T-helper 2 cell (primary cell): Measurements from ENCODE around the gene KRT37.
"Not testable (repeated sequence)": the region's sequence is repeated elsewhere in the genome, so short reads cannot be mapped to it uniquely, and the experiment has no call there.

ENCODE experiments used
- DNase-seq, 5 experiments: peaks; one replicate each; pipeline versions ENCODE4 v3.0.0 to v3.0.0-alpha.2; 2012 to 2022

The KRT37 gene

DNA sequence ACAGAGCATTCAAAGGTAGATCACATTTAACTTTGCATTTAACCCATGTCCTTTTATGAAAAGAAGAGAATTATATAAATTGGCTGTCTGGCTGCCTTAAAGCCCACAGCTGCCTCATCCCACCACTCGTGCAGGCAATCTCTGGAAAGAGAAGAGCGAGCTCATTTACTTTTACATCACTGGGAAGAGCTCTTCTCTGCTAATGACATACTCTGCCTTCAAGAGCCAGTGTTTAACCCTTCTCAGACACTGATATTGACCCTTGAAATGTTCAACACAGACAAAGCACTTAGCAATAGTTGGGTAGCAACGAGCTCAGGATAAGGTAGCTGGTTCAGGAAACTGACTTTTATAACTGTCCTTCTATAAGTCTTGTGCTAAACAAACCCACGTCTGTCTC, 9.6 kb upstream of the KRT37 start:
- DNase-seq, result no peak

DNA sequence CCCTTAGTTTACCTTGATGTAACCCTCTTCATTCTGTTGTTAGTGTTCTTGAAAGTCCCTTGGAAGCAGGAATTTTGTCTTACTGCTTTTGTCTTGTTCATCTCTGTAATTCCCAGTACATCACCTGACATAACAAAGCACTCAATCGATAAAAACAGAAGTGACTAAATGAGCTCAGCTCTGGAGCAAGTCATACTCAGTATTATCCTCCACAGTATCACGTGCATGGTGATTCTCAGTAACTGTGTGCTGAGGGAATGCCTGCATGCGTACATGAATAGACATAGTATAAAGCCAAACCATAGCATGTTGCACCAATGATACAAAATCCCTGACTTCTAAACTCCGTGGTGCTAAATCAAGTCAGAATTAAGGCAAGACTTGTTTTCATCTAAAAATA, 9.2 kb upstream of the KRT37 start:
- DNase-seq, result no peak

DNA sequence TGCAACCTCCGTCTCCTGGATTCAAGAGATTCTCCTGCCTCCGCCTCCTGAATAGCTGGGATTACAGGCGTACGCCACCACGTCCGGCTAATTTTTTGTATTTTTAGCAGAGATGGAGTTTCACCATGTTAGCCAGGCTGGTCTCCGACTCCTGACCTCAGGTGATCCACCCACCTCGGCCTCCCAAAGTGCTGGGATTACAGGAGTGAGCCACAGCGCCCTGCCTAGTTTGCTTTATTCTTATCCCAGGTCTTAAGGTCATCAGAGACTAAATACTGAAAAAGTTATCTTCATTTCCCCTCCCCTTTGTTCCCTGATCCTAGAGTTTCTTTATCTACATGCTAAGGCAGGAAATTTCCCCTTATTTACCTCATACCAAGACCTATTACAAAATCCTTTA, 6.0 kb upstream of the KRT37 start:
- not testable (repeated sequence) for DNase-seq

DNA sequence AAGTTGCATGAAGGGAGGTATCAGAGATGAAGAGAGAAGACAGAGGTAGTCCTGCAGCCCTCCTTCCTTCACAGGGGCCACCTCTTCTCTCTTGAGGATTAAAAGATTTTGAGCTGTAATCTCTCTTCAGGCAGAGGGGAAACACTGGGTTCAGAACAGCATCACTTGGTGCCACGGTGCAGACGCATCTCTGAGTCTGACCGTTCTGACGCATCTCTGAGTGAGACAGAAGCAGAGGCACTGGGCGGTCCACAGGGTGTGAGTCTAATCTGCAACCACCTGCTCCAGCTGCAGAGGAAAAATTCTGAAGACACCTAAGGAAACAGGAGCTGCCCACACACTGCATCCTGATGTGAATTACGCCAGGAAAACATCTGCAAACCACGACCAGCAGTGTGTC, 5.3 kb upstream of the KRT37 start:
- DNase-seq, result no peak

DNA sequence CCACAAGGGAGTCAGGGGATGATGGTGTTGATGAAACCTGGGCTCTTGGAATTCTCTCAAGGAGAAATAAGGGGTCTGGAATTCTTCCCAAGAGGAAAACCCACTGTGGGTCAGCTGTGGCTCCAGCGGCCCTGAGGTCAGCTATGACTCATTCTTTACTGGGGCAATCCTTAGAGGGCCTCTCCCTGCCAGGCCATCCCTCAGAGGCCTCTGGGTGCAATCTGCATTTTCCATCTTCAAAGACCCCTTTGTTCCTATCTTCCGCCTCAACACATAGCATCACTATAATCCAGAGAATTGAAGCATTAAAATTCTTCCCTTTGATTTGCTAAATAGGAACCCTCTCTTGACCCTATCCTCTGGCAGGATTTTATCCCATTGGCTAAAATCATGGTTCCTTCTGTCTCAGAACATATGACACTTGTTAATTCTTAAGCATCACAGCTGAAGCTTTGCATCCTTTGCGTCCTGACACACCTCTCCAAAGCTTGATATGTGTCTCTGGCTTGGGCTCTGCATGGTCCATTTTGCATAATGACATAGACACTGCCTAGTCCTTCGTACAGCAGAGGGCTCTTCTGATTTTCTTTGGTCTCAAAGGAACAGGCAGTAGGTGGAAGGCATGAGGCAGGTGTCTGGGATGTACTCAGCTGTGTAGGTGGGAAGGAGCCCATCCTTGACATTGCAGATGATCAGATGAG, 4.4 kb upstream of the KRT37 start:
- no peak for DNase-seq

DNA sequence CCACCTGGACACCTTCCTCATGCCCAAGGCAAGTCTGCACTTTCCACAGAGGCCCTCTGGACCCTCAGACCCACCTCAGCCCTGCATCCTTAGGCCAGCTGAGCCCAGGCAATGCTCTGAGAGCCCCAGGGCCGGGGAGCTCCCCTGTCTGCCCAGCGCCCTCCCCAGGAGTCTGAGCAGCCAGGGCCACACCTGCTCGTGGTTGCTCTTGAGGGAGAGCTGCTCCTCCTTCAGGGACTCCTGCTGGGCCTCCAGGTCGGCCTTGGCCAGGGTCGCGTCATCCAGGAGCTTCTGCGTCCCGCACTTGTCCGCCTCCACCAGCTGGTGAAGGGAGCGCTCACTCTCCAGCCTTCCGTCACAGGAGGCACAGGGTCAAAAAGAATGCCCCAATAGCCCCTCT, 1.8 kb downstream of the KRT37 start:
- DNase-seq, result not testable (repeated sequence)

DNA sequence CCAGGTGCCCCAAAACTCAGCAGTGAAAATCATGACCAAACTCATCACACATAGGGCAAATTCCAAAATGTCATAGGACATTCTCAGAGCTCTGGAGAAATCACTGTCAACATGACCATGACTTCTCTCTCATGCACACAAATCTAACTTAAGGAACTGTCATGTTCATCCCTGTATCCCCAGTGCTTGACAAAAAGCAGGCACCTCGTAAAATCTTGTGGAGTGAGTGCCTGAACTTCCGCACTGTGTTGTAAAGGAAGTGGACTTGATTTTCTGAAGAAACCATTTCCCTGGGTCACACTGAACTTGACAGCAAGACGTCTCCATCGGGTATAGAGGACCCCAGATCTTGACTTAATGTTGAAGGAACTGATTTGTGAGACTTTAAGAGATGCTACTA, 2.8 kb downstream of the KRT37 start:
- DNase-seq, result no peak

DNA sequence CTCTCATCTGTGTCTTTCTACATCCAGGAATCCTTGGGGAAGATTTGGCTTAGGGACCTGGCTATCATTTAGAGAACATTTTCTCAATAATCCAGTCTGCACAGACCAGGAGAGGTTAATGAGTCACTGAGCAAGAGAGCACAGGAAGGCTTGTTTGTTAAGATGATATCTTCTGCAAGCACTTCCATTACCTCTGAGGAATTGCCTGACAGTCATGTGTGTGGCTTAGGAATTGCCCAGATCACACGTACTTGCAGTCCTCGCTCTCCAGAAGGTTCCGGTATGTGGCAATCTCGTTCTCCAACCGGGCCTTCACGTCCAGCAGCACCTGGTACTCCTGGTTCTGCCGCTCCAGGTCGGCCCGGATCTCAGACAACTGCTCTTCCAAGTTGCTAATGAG, 3.3 kb downstream of the KRT37 start:
- no peak for DNase-seq

DNA sequence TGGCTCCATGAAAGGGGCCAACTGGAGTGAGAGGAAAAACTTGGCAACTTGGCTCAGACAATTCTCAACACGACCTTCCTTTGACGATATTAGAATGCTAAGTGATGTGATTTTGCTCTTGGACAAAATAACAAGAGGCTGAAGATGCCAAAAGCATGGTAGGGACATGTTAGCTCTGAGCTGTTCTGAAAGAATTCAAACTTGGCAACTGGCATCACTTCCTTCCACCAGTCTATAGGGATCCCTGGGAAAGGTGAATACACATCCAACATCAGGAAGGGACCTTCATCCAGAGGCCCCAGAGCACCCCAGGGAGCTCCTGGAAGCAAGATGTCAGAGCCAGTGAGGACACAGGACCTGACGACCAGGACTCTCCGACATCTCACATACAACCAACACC, 4.3 kb downstream of the KRT37 start:
- no peak for DNase-seq

DNA sequence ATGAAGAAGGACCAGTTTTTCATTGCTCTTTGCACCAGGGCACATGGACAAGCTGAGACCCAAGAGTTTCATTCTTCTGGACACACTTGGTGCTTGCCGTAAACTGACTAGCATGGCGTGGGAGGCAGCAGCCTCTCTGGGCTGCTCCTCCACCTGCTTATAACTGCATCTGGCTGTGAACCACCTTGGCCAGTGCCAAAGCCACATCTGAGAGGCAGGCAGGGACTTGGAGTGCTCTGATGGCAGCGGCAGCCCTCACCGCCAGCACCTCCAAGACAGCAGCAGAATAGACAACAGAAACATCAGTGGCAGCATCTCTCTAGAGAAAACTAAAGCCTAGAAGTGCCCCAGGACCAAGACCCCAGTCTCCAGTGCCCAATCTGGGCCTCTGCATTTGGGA, 4.7 kb downstream of the KRT37 start:
- DNase-seq, result no peak

DNA sequence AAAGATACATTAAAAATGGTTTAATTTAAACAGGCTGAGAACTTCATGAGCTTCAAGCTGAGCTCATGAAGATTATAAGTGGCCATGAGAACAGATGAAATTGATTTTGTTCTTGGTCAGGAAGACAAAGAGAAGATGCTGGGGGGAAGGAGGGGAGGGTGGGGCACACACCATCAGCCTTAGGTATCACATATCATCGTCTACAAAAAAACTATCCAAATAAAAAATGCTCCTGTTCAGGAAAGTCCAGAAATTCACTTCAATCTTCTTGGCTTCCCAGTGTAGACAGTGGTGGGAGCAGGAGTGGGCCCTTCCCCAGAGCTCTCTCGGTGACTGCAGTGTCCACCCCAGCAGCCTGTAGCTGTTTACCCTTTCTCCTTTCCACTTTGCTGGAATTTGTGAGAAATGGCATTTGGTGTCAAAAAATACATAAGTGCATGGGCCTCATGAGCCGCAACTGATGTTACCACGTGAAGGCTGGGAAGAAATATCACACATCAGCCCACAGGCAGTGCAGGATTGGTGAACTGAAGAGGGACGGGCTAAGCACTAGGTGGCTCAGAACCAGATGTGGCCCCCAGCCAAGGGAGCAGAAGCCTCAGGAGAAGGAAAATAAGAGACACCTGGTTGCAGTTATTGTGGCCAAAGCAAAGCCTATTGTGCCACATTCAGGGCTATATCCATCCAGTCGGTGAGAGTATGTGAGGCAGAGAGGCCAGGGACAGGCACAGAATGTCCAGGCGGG, 6.1 kb downstream of the KRT37 start:
- DNase-seq, result no peak

DNA sequence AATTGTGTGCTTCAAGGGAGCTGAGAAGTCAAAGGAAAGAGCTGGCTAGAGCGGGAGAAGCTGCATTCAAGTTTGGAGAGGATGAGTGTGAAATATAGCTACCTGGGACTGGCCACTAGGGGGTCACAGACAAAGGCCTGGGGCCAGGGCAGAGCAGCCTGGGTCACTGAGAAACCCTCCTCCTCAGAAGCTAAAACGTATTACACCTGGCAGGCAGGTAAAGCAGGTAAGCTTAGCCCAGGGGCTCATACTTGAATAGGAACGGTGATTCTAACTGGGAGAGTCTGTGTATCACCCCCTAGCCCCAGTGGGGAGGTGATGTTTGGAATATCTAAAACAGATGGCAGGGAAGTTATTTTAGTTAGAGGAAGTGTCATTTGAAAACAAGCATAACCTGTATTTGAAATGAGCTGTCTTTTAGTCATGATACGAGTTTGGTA, 6.8 kb downstream of the KRT37 start:
- no peak for DNase-seq

DNA sequence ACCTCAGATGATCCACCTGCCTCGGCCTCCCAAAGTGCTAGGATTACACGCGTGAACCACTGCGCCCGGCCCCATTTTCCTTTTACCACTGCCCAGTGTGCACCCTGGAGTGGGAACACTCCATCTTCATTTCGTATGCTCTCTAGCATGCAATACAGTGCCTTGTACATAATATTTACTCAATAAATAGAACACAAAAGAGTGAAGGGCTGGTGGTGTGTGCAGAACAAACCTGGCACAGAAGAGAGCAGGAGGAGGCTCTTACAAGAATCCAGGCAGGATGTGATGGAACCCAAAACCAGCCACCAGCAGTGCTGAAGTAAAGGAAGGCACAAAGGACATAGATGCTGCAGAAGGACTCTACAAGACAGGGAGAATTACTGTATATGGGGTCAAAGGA, 7.3 kb downstream of the KRT37 start:
- no peak for DNase-seq

DNA sequence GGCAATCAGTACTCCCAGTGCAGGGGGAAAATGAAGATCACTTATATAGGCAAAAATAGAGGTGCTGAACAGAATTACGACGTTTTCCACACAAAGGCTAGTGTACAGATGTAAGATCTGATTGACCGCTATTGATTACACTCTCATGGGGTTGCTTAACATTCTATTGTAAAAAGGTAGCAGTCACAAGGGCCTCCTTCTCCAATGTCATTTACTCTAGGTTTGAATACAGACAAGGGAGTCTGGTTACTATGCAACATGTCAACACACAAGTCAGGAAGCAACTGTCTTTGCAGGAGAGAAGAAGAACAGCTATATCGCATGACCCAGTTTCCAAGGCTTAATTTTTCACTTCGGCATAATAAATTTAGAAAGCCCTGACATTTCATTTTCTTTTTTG, 7.9 kb downstream of the KRT37 start:
- no peak for DNase-seq

DNA sequence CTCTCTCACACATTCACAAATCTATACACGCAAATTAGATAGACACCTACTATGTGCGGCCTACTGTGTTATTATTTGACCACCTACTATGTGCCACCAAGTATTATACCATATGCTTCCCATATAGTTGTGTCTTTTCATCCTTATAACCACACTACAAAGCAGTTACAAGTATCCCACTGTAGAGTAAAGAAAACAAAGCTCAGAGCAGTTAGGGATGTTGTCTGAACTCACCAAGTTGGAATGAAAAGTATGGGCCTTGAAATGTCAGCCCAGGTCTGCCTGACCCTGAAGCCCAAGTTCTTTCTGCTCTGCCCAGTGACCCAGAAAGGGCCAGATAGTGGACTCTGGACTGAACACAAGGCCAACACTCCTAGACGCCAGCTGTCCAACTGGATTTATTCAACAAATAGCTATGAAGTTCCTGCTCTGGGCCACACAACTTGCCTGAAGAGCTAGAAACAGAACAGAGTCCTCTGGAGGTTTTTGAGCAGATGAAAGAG, 8.5 kb downstream of the KRT37 start:
- no peak for DNase-seq

DNA sequence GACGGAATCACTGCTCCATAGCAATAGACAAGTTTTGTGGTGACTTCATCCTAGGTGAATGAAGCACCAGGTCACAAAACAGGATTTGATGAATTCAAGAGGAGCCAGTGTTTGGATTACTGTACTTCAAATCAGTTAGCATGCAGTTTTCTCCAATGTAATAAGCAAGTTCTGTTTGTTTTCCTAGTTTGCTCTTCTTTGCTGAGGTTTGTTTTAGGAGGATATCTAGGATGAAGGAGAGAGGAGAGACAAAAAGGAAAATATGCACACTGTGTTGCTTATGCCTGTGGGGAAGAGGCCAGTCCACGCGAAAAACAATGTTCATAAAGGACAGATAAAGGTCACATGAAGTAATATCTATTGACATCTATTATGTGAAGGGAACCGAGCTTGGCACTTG, 9.0 kb downstream of the KRT37 start:
- no peak for DNase-seq

DNA sequence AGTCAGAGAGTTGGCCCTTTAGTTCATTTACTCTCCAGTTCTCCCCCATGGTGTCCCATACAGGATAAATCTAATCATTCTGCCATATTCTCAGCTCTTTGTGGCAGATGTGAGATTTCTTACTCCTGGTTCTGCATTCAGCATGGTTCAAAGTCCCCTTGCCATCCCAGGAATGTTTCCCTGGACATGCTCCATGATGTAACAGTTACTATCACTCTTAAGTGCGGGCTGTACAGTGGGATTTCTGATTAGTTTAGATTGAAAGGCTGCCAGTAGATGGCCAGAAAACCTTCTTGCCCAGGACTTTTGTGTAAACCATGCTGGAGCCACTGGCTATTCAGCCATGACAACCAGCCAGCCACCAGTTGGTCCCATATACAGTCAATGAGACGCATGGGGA, 10.4 kb downstream of the KRT37 start:
- DNase-seq, result no peak

DNA sequence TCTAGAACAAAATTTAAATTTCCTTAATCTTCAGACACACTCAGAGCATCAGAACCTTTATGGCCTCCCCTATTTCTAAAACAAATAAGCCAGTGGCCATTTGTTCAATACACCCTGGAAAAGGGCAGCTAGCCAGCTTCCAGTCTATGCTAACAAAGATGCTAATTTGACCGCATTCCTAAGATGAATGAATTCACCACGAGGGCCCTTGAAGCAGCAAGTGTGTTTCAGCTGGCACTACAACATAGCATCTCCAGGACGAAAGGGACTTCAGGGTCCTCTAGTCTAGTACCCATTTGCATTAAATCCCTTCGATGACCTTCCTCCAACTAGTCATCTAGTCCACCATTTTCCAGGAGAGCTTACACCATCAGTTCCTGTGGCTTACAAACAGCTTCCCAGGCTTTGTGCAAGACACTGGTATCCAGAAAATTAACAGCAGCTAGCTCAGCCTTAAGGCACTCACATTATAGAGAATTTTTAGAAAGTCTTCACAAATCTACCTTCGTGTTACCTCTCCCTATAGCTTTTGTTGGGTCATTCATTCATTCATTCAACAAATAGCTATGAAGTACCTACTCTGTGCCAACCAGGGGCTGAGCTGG, 10.9 kb downstream of the KRT37 start:
- no peak for DNase-seq

DNA sequence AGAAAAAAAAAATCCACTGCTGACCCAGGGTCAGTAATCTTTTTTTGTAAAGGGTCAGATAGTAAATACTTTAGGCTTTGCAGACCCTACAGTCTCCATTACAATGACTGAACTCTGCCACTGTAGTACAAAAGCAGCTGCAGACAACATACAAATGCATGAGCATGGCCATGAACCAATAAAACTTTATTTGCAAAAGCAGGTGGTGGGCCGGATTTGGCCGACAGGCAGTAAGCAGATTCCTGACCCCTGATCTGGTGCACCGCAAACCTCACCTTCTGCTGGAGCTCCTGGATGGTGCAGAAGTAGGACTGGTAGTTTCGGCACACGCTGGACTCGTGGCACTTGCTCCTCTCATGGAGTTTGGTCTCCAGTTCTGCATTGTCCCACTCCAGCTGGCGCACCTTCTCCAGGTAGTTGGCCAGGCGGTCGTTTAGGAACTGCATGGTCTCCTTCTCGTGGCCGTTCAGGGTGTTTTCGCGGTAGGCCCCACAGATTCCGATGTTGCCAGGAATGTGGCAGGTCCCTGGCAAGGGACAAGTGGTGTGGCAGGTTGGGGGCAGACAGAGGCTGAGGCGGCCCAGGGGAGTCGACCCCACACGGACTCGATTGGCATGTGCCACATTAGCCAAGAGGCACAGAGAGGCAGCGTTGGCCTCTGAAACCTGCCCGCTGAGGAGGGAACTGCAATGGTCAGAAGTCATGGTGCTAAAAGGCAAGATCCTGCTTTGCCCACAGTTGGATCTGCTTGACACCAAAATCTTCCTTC, 13.1 kb downstream of the KRT37 start:
- DNase-seq, result no peak

DNA sequence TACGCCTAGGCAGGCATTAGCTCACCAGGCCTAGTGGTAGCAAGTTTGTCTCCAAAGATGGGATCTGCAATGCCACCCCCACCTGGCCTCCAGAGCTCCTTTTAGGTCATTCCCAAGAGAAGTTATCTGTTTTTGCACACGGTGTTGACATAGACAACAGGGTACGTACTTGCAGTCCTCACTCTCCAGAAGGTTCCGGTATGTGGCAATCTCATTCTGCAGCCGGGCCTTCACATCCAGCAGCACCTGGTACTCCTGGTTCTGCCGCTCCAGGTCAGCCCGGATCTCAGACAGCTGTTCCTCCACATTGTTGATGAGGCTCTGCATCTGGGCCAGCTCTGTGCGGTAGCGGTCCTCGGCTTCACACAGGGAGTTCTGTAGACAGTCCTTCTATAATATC, 17.2 kb downstream of the KRT37 start:
- DNase-seq, result no peak

DNA sequence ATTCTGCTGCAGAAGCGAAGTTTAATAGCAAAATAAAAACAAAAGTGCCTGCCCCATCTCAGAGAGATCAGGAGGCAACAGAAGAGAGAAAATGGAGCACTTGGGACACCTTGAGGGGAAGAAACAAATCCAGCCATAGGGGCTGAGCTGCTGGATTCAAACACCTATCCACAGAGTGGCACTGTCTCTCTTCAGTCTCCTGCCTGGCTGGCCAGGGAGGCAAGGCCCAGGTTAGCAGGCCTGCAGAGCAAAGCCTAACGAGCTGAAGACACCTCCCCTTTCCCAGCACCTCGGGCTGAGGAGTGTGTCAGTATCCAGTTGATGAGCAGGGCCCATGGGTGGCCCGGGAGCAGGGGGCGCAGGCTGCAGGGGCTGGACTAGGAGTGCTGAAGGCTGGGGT, 18.2 kb downstream of the KRT37 start:
- DNase-seq, result no peak

DNA sequence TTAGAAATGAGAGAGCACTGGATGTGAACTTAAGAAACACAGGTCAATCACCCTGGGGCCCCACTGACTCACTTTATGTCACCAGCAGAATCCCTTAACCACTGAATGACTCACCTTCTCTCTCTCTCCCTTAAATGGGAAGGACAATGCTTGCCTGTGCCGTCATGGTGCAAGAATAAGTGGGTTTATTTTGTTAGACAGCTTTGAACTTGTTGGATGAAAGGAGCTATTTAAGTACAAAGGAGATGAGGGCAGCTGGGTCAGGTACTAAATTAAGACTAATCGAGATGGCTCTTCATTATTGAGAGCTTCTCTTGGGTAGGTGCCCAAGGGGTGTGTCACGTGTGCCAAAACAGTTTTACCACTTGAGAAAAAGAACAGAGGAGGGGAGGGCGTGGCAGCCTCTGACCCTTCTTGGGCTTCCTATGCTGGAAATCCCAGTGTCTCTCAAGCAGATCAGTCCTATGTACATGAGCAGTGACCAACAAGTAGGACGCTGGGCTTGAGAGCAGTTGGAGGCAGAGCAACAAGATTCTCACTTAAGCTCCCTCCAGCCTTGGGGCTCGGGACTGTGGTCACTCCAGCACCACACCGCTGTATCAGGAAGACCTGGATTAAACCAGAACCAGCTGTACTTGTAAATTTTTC, 20.2 kb downstream of the KRT37 start:
- DNase-seq, result peak in 2 of 5 experiments; percentile 5 to 22
